CD4-positive, alpha-beta T cell (primary cell): ENCODE measurements around the gene TTYH2. TPM values are rescaled to one million over a fixed set of nuclear protein-coding genes. Genes with fewer than 3 reads are reported as not detected.
A peak's percentile ranks its signal among the peaks of the same experiment; 100 is the strongest.

ENCODE experiments used
- ATAC-seq: fragments of 200-7000 bp; cut with Tn5 transposase; one replicate; pipeline ENCODE4 v1.10.0; 2022; ENCODE audit warnings: mild to moderate bottlenecking; ENCODE audit not compliant: poor library complexity
- CTCF ChIA-PET: fragments of 350-600 bp; sonication (Branson Sonifier 250); formaldehyde crosslinking; loops from one replicate; lab custom pipeline; 2021; ENCODE audit warnings: antibody characterized with exemption, inconsistent platforms; lab: Charles Lee
- POLR2A ChIA-PET: fragments of 350-600 bp; sonication (Branson Sonifier 250); formaldehyde crosslinking; loops from one replicate; lab custom pipeline; 2021; ENCODE audit warnings: antibody characterized with exemption, inconsistent platforms; lab: Charles Lee
- DNase-seq, 14 experiments: peaks; one replicate each; pipeline ENCODE4 v3.0.0-alpha.2; 2013 to 2020; ENCODE audit warnings: mixed read lengths in 2 of 14
- H3K27ac ChIP-seq, 2 donors: one replicate each; pipeline versions ENCODE4 v1.5.1 to v1.7.0; 2013; ENCODE audit warnings: low read length in 2 of 2, low read depth in 1 of 2, mild to moderate bottlenecking in 1 of 2
- H3K27me3 ChIP-seq, 2 experiments: 1 replicate in 1 of 2; 2 replicates in 1 of 2; pipeline versions ENCODE4 v1.6.1 to v1.7.0; 2013; ENCODE audit warnings: low read length in 2 of 2, control low read depth in 1 of 2, mild to moderate bottlenecking in 1 of 2, moderate library complexity in 1 of 2; ENCODE audit not compliant: insufficient read depth in 2 of 2, control insufficient read depth in 1 of 2
- H3K36me3 ChIP-seq: one replicate; pipeline ENCODE4 v1.6.1; 2013; ENCODE audit warnings: low read length, control low read depth; ENCODE audit not compliant: insufficient read depth
- H3K4me1 ChIP-seq: one replicate; pipeline ENCODE4 v1.6.1; 2013; ENCODE audit warnings: low read length, control low read depth; ENCODE audit not compliant: insufficient read depth
- H3K4me3 ChIP-seq: one replicate; pipeline ENCODE4 v1.5.1; 2013; ENCODE audit warnings: mild to moderate bottlenecking, low read length, moderate library complexity
- H3K9me3 ChIP-seq, 2 experiments: 1 replicate in 1 of 2; 2 replicates in 1 of 2; pipeline versions ENCODE4 v1.6.1 to v1.7.0; 2013; ENCODE audit warnings: low read length in 2 of 2, mild to moderate bottlenecking in 2 of 2, control low read depth in 1 of 2, moderate library complexity in 1 of 2; ENCODE audit not compliant: control insufficient read depth in 1 of 2, insufficient read depth in 1 of 2
- H3K27ac Mint-ChIP-seq: one replicate; pipeline ENCODE4 v1.8.0; 2020; ENCODE audit warnings: mixed read lengths
- H3K27me3 Mint-ChIP-seq: one replicate; pipeline ENCODE4 v1.8.0; 2021; ENCODE audit warnings: mixed read lengths
- H3K36me3 Mint-ChIP-seq: one replicate; pipeline ENCODE4 v1.8.0; 2021; ENCODE audit warnings: low read depth, mixed read lengths
- H3K4me1 Mint-ChIP-seq: one replicate; pipeline ENCODE4 v1.8.0; 2021; ENCODE audit warnings: low read depth, mixed read lengths
- H3K4me3 Mint-ChIP-seq: one replicate; pipeline ENCODE4 v1.8.0; 2020; ENCODE audit warnings: mild to moderate bottlenecking, mixed read lengths
- H3K9me3 Mint-ChIP-seq: one replicate; pipeline ENCODE4 v1.8.0; 2020; ENCODE audit warnings: mixed read lengths
- CTCF ChIP-seq: fragments of 200-600 bp; IDR thresholded peaks from one replicate; pipeline ENCODE4 v1.8.0; 2022; ENCODE audit warnings: antibody characterized with exemption, mild to moderate bottlenecking
- intact Hi-C, 2 experiments: fragments of 100-400 bp; cut with DNase I in 1 of 2; cut with micrococcal nuclease in 1 of 2; formaldehyde crosslinking; loops; one replicate each; pipeline versions ENCODE4 v1.15.1 to v1.9.0; 2023 to 2025; cut with DNase I, micrococcal nuclease
- total RNA-seq, 174 experiments: library from RNA in 2 of 174; stranded (reverse) in 2 of 174; gene quantifications; one replicate each; pipeline ENCODE4 v1.2.3 and lab custom pipeline; 2021 to 2026

The TTYH2 gene
- total RNA-seq, 2 experiments from 2014 or later = 4.4 to 5.4 TPM

- no peaks in the 10 kb centered on the region for H3K9me3 Mint-ChIP-seq
- peaks cover 40% of the 10 kb centered on the region for H3K4me1 Mint-ChIP-seq
- H3K27me3 Mint-ChIP-seq = no peaks in the 10 kb centered on the region
- peak overlapping the region; percentile 51 for H3K4me3 Mint-ChIP-seq
- no peak overlapping the region for H3K27ac Mint-ChIP-seq
- Histone ChIP-seq H3K4me1 (peaks cover 57% of the 10 kb centered on the region), H3K9me3 (no peaks in the 10 kb centered on the region), H3K27me3 (no peaks in the 10 kb centered on the region), H3K4me3 (peak overlapping the region; percentile 3), H3K36me3 (peaks cover 24% of the 10 kb centered on the region), H3K27ac (no peak overlapping the region)
- ChIA-PET CTCF (no interaction called here), POLR2A (no interaction called here)
- TF ChIP-seq CTCF = no peak
- DNase-seq (peak in 1 of 14 experiments; percentile 18), ATAC-seq (no peak)
- intact Hi-C loops = no loop called here
- H3K36me3 Mint-ChIP-seq = peaks cover 21% of the 10 kb centered on the region
These were observed 2.0 kb downstream of the TTYH2 start for GRCh38 chr17:74215342-74215727.

- ChIA-PET CTCF (interaction anchor here (1.5 kb wide), 1 partner anchor 17 kb away, joined by 5 read pairs; no protein-coding TSS in a partner anchor), POLR2A (no interaction called here)
- Mint-ChIP-seq H3K27ac (no peak overlapping the region), H3K9me3 (no peaks in the 10 kb centered on the region), H3K36me3 (peaks cover 18% of the 10 kb centered on the region), H3K4me1 (peaks cover 32% of the 10 kb centered on the region), H3K4me3 (peak overlapping the region; percentile 45), H3K27me3 (no peaks in the 10 kb centered on the region)
- Histone ChIP-seq H3K4me3 (no peak overlapping the region), H3K27me3 (no peaks in the 10 kb centered on the region), H3K27ac (no peak overlapping the region), H3K36me3 (peaks cover 16% of the 10 kb centered on the region), H3K9me3 (no peaks in the 10 kb centered on the region), H3K4me1 (peaks cover 46% of the 10 kb centered on the region)
- no peak for ATAC-seq
- intact Hi-C loops = no loop called here
- TF ChIP-seq CTCF = no peak
- DNase-seq = no peak
These were observed 3.1 kb downstream of the TTYH2 start for GRCh38 chr17:74216505-74216904.

- Histone ChIP-seq H3K27me3 (no peaks in the 10 kb centered on the region), H3K36me3 (peaks cover 16% of the 10 kb centered on the region), H3K27ac (no peak overlapping the region), H3K4me1 (peaks cover 39% of the 10 kb centered on the region), H3K9me3 (no peaks in the 10 kb centered on the region), H3K4me3 (no peak overlapping the region)
- H3K4me3 Mint-ChIP-seq = no peak overlapping the region
- intact Hi-C loops = no loop called here
- peaks cover 14% of the 10 kb centered on the region for H3K36me3 Mint-ChIP-seq
- H3K27ac Mint-ChIP-seq = no peak overlapping the region
- no peaks in the 10 kb centered on the region for H3K9me3 Mint-ChIP-seq
- no peak for DNase-seq
- ATAC-seq = no peak
- no peaks in the 10 kb centered on the region for H3K27me3 Mint-ChIP-seq
- no peak for TF ChIP-seq CTCF
- ChIA-PET CTCF (interaction anchor here (0.7 to 1.5 kb wide), 2 partner anchors 18 to 79 kb away, joined by 3 to 5 read pairs; no protein-coding TSS in a partner anchor), POLR2A (interaction anchor here (1.0 kb wide), 1 partner anchor 65 kb away, joined by 4 read pairs; no protein-coding TSS in a partner anchor)
- peaks cover 26% of the 10 kb centered on the region for H3K4me1 Mint-ChIP-seq
These were observed 3.8 kb downstream of the TTYH2 start for GRCh38 chr17:74217037-74217730.
